Stimulated activated CD8-positive, alpha-beta memory T cell treated with anti-CD3 and anti-CD28 coated beads, Interleukin-12 subunit alpha, Interleukin-12 subunit beta, amount 100 ng/mL, for 24 hours (primary cell): ENCODE results near the gene PREB.
"Not testable (repeated sequence)": the region's sequence is repeated elsewhere in the genome, so short reads cannot be mapped to it uniquely, and the experiment has no call there.

Experiments
- DNase-seq: peaks from one replicate; pipeline ENCODE4 v3.0.0-alpha.2; 2020; ENCODE audit errors: extremely low read depth

Gene PREB, protein sequence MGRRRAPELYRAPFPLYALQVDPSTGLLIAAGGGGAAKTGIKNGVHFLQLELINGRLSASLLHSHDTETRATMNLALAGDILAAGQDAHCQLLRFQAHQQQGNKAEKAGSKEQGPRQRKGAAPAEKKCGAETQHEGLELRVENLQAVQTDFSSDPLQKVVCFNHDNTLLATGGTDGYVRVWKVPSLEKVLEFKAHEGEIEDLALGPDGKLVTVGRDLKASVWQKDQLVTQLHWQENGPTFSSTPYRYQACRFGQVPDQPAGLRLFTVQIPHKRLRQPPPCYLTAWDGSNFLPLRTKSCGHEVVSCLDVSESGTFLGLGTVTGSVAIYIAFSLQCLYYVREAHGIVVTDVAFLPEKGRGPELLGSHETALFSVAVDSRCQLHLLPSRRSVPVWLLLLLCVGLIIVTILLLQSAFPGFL

DNA sequence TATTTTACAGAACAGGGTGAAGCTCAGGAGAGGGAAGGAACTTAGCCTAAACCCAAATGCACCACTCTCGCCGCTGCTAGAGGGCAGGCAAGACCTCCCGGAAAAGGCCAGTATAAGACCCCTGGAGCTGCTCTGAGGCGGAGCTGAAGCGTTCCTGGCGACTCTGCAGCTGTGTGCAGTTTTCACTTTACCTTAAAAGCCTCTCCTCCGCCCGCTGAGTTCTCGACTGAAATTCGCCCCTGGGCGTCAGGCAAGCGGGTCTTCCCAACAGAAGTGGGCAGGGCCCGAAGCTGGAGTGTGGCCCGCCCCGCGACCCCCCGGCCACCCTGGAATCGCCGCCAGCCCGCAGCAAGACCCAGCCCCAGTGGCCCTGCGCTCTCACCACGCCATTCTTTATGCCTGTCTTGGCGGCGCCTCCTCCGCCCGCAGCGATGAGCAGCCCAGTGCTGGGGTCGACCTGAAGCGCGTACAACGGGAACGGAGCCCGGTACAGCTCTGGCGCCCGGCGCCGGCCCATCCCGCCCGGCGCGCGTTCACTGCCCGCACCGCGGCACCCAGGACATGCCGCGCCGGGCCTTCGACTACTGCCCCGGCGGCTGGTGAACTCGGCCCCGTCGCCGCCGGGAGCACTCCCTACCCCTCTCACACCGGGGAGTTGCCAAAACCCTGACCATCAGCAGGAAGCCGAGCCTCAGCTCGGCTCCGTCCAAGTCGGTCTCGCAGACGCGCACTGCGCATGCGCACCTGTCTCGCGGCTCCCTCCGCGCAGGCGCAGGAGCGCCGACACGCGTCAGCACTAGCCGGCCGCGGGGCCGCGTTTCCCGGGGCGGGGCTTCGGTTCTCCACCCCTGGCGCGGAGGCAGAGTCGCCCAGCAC lies at the start of gene PREB:
Gene PREB (minus strand): TSS at position 732 of the 876 bp plus-strand sequence. CDS start 215 bp downstream, at position 517.
- DNase-seq = peak; percentile 97

DNA sequence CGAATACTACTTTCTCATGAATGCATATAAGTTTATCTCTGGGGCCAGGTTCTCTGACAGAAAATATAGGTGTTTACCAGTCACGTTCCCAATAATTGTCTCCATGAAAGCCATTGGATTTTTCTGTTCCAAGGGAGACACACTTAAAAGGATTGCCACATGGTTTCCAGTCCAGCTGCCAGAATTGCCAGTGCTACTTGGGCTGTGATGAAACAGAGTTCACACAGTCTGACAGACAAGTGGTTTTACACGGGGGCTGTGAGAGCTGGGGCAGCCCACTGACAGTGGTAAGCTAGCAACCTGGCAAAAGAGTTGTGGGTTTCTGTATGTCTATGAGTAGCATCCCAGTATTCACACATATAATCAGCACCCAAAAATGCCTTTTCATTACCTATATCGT lies 49.7 kb upstream of the PREB start:
- DNase-seq = no peak

DNA sequence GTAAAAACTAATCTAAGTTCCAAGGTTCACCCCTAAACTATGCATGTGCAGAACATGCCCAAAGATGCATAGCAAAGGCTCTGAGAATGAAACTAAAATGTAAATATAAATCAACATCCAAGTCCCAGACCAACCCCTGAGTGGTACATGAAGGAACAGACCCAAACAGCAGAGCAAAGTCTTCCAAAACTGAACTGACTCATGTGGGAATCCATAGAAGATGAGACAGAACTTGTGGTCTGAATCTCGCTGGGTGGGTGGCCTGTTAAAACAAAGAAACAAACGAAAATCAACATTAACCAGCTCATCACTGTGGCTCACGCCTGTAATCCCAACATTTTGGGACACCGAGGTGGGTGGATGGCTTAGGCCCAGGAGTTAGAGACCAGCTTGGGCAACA lies 47.9 kb upstream of the PREB start:
- DNase-seq = no peak

GRCh38 chr2:27179344-27180000 lies 45.0 kb upstream of the PREB start:
- DNase-seq = no peak

GRCh38 chr2:27178469-27178868 lies 44.0 kb upstream of the PREB start:
- no peak for DNase-seq

DNA sequence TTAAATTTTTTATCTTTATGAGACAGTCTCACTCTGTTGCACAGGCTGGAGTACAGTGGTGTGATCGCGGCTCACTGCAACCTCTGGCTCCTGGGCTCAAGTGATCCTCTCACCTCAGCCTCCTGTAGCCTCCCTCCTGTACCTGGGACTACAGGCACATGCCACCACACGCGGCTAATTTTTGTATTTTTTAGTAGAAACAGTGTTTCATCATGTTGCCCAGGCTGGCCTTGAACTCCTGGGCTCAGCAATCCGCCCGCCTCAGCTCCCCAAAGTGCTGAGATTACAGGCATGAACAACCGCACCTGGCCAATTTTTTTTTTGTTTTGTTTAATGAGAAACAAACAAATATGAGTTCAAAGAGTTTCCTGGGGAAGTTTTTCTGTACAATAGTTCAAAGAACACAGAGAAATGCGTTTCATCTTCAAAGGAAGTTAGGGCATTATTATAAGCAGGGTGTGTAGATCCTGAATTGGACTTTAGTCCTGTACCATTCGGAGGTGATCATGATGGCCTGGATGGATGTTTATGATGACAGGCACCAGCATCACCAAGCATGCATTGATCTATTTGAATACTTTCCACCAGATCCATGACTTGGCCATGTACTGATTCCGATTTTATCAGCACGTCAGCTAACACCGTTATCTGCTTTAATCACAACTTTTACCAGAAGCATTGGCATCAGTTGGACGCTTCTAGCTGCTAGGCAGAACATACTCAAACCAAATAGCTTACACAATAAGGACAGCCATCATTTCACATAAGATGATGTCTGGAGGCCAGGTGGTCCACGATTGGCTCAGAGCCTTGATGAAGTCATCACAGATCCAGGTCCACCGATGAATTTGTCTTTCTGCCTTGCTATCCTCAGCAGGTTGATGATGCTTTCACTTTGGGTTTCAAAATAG lies 43.3 kb upstream of the PREB start:
- DNase-seq = no peak

GRCh38 chr2:27175781-27176180 lies 41.3 kb upstream of the PREB start:
- not testable (repeated sequence) for DNase-seq

- no peak for DNase-seq
Observed at GRCh38 chr2:27175330-27175729, 40.9 kb upstream of the PREB start.

DNA sequence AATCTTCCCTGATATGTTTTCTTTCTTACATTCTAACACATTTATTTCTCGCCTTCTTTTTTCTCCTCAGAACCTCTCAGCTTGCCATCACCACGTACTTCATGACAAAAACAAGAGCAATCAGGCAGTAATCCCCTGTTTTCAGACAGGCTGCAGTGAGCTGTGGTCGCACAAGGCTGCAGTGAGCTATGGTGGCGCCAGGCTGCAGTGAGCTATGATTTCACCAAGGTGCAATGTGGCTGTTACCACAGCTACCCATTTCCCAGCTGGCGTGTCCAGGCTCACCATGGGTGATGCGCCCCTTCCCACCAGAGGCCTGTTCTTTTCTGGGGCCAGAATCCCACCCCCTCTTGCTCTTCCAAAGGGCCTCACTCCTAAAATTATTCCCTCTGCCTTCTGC lies 40.2 kb upstream of the PREB start:
- no peak for DNase-seq

DNA sequence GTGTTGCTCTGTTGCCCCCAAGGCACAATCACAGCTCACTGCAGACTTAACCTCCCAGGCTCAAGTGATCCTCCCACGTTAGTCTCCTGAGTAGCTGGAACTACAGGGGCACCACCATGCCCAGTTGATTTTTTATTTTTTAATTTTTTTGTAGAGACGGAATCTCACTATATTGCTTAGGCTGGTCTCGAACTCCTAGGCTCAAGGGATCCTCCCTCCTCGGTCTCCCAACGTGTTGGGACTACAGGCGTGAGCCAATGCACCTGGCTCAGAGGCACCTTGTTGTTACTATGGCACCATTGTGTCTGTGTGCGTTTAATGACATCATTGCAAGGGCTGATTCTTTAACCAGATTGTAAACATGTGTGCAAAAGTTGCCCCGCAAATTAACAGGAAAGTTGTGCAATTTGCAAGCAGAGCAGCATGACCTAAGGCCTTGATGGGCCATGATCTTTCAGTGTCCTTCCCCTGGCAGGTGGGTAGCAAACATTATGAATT lies 37.0 kb upstream of the PREB start:
- no peak for DNase-seq

GRCh38 chr2:27170581-27171337 lies 36.3 kb upstream of the PREB start:
- no peak for DNase-seq

- no peak for DNase-seq
Observed at GRCh38 chr2:27164960-27165763, 30.7 kb upstream of the PREB start.

- DNase-seq = no peak
Observed at GRCh38 chr2:27162151-27163121, 28.0 kb upstream of the PREB start.

DNA sequence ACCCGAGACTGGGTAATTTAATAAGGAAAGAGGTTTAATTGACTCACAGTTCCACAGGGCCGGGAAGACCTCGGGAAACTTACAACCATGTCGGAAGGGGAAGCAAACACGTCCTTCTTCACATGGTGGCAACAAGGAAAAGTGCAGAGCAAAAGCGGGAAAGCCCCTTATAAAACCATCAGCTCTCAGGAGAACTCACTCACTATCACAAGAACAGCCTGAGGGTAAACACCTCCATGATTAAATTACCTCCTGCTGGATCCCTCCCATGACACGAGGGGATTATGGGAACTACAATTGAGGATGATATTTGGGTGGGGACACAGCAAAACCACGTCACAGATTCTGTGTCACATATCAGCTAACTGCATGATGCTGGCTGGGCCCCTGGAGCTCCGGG lies 25.8 kb upstream of the PREB start:
- DNase-seq = no peak

DNA sequence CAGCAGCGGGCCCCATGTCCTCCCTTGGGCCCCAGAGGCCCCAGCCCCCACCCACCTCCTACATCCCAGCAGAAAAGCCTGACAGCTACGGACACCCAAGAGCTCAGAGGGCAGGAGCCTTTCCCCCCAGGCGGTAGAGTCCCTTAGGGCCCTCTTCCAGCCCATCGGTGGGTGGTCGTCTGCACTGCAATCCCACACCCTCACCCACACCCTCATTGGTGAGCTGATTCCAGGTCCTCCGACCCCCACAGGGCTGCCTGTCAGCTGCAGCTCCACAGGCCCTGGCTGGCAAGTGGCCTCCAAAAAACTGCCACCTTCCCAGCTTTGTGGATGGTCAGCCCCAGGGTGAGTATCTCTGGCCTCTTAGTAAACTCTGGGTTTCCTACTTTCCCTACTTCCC lies 24.8 kb upstream of the PREB start:
- DNase-seq = no peak

GRCh38 chr2:27158468-27158867 lies 24.0 kb upstream of the PREB start:
- DNase-seq = no peak

- DNase-seq = no peak
Observed at GRCh38 chr2:27155069-27155520, 20.7 kb upstream of the PREB start.

DNA sequence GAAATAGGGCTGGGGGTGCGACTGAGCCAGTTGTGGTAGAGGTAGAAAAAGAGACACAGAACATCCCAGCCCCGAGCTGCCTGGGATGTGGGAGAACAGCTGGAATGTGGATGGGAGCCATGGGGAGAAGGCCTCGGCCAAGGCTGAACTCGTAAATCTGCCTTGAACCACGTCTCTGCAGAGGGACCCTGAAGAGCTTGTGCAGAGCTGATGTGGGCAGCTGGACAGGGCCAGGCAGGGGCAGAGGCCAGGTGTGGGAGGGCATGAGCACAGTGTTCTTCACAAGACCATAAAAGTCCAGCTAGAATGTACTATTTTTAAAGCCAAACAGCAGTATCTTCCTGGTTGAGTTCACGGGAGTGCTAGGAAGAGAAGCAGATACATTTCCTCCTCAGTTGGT lies 20.1 kb upstream of the PREB start:
- DNase-seq = no peak
